ENCODE results near the gene DNAJC25.

The DNAJC25 gene

DNA sequence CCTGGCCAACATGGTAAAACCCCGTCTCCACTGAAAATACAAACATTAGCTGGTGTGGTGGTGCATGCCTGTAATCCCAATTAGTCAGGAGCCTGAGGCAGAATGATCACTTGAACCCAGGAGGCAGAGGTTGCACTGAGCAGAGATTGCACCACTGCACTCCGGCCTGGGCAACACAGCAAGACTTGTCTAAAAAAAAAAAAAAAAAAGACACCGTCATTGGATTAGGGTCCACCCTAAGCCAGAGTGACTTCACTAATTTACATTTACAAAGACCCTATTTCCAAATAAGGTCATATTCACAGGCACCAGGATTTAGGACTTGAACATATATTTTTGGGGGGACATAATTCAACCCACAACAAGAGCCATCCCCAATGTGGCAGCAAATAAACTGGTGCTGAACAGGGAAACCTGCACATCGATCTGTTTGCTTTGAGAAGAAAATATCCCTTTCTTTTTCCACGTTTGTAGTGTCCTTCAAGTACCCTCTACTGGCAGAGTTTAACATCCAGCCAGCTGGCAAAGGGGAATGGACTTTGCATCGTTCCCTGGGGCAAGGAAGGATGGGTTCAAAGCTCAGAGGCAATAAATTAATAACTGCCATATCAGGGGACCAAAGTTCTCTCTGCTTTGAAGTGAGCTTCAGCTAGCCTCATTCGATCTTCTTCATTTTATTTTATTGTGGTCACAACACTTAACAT lies 3.7 kb upstream of the DNAJC25 start:
- DNase-seq (ENCODE audit: low read depth in 2 of 2), result no peak

DNA sequence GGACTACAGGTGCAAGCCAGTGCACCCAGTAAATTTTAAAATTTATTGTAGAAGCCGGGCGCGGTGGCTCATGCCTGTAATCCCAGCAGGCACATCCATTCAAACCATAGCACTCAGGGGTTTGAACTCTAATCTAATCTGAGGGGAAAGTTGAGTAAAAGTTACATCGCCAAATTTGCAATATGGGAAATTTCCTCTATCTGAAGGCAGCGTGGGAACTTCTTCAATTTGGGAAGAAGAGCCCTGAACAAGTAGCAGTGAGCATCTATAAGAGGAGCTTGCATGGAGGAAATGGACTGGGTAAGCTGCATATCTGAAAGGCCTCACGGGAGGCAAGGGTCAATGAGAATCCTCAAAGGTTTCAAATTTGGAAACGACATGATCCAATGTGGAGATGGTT lies 2.7 kb upstream of the DNAJC25 start:
- DNase-seq (ENCODE audit: low read depth in 2 of 2), result no peak

DNA sequence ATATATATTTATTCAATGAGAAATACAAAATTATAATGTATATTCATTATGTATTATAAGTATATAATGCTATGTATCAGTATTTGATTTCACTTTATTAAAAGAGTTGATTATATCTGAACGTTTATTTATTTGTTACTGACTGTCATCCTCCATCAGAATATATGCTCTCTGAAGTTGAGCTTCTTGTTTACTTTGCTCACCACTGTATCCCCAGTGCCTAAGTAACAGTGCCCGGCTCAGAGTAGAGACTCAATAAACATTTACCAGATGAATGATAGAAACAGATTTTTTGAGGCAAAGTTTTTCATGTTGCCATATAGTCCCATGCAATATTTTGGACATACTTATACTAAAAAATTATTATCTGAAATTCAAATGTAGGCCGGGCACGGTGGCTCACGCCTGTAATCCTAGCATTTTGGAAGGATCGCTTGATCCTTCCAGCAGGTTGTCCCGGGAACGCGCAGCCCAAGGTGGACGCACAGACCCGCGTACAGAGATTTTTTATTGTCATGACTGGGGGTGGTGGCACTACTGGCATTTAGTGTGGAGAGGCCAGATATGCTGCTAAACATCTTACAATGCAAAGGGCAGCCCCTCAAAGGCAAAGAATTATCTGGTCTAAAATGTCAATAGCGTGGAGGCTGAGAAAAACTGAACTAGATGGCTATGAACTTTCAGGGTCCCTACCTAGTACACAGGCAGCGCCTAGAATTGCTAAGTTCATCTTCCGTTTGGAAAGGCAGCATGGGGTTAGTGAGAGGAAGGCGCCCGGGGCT lies 761 bp upstream of the DNAJC25 start:
- DNase-seq (ENCODE audit: low read depth in 2 of 2), result no peak

DNA sequence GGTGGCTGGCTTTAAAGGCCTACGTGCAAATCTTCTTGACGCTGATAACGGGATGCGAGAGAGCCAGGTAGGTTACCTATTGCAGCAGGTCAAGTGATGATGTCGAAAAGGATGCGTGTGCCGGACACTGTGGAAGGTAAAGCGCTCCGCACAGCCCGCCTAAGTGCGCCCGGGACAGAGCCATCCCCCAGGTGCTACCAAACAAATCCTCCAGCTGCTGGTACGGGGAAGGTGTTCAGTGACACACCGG lies 245 bp upstream of the DNAJC25 start:
- no peak for DNase-seq (ENCODE audit: low read depth in 2 of 2)

DNA sequence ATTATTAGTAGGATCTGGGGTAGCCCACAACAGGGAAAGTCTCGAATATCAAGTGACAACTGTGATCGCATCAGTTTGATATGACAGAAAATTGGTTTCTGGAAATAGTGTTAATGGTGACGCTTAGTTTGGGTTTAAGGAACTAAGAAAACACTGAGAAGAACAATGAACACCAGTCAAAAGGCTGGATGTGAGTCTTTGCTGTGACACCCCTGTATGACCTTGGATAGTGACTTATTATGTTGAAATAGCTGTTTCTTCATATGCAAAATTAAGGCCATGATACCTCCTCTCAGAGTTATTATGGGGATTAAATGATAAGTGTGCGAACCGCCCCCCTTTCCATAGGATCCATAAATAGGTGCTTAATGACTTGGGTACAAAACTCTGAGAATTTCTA lies 926 bp downstream of the DNAJC25 start:
- DNase-seq (ENCODE audit: low read depth in 2 of 2), result no peak

DNA sequence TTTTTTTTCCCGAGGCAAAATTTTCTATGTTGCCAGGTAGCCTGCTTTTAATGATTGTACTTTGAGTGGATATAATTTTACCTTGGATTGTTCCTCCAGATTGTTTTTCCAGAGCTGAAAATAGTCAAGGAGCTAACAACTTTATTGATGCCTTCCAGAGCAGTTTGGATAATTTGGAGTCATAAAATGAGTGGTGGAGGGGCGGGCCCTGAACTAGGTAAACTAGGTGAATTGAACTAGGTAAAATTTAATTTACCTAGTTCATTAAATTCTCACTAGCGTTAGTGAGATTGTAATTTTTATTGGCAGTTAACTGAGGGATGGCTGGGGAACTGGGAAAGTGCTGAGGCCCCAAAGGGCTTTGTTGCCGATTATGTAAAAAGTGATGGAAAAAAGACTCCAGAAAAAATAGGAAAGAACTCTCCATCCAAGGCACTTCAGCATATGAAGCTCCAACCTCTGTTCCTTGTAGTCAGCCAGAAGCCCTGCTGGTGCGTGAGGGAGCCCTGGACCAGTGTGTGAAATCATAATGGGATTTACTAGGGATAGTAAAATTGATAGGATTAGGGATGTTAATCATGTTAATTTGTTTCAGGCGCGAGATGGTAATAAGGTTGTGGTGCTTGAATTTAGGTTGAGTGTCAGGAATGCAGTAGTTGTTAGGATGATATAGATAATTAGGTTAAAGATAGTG lies 1.7 kb downstream of the DNAJC25 start:
- DNase-seq (ENCODE audit: low read depth in 2 of 2), result no peak

DNA sequence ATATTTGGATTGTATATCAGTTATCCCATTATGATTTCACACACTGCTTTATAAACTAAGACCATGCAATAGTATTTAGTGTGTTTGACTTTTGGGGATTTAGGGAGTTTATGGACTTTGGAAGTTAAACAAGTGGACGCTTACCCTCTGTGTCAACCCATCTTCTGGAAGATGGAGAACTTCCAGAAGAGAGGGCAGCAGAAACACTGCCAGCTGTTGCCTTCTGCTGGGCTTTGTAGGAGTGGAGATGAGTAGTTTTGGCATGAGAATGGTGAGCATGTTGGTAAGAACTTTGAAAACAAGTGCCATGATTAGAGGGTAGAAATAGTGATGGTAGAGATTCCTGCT lies 2.2 kb downstream of the DNAJC25 start:
- no peak for DNase-seq (ENCODE audit: low read depth in 2 of 2)

DNA sequence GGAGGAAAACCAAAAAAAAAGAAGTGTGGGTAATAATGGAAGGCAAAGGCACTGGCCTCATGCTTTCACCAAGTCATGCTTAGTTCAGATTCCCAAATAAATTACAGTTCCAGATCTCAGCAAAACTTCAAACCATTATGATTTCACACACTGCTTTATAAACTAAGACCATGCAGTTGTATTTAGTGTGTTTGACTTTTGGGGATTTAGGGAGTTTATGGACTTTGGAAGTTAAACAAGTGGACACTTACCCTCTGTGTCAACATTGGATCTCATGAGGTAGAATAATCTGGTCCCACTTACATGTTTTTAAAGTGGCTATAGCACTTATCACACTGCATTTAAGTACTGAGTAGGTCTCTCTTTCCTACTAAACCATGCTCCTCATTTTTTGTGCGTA lies 3.7 kb downstream of the DNAJC25 start:
- DNase-seq (ENCODE audit: low read depth in 2 of 2), result no peak

DNA sequence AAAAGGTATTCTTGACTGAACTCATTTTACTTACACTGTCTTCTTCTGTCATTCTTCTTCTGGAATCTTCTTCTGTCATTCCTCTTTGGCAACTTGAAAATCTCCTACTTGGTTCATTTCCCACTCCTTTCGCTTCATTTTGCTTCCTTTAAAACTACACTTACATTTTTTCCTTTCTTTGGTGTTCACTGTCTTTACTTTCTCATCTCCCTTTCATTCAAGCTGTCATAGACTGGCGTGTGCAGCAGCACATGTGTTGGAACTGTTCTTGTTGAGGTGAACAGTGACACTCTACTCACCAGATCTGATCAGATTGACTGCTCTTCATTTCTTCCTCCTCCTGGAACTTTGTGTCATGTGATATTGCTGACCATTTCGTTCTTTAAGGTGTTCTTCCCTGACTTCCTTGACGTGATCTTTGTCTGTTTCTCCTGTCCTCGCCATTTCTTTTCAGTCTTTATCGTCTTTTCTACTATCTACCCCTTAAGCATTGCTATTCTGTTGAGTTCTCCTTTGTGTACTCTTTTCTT lies 6.4 kb downstream of the DNAJC25 start:
- no peak for DNase-seq (ENCODE audit: low read depth in 2 of 2)

DNA sequence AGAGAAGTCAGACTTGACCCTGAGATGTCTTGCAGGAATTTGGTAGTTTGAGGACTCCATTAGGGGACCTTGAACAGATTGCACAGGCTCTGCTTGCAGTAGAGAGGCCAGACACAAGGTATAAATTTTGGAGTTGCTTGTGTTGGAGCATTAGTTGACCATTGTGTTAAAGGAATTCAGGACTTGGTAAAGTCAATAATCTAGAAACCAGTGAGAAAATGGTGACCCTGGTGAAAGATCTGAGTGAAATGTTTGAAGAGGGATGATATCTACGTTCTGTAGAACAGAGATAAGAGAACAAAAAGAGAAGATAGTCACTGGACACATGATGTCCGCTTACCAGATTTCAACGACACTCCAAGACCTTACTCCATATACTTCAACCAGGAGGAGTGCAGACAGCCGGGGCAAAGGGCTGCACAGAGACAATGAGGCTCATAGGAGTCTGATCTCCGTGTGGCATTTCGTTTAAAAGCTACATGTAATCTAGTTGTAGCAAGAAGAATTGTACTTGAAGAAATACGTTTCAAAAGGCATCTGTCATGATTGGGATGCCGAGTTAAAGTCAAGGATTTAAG lies 13.2 kb downstream of the DNAJC25 start:
- DNase-seq (ENCODE audit: low read depth in 2 of 2), result no peak

DNA sequence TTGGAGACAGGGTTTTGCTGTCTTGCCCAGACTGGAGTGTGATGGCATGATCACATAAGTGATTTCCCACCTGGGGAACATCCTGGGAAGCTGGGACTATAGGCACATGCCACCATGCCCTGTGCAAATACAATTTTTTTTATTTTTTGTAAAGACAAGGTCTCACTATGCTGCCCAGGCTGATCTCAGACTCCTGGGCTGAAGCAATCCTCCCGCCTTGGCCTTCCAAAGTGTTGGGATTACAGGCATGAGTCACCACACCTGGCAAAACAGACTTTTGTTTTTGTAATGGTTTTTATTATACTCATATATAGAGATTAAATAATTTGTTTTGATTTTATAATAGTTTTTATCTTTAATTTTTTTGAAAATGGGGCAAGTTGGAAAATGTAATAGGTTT lies 14.7 kb downstream of the DNAJC25 start:
- no peak for DNase-seq (ENCODE audit: low read depth in 2 of 2)

DNA sequence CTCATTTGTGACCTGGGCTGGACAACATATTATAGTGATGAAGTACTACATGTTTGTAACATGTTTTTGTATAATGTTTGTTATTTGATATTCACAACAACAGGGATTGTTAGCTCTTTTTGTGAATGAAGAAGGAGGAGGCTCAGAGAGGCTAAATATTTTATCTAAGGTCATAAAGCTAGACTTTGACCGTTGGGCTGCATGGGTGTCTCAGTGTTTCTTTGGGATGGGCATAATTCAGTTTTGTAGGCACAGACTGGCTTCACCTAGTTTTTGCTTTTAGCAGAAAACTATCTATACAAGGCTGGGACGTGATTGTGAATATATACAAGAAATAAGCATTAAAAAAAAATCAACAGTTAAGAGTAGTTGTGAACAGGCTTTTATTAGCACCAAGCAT lies 15.3 kb downstream of the DNAJC25 start:
- no peak for DNase-seq (ENCODE audit: low read depth in 2 of 2)

DNA sequence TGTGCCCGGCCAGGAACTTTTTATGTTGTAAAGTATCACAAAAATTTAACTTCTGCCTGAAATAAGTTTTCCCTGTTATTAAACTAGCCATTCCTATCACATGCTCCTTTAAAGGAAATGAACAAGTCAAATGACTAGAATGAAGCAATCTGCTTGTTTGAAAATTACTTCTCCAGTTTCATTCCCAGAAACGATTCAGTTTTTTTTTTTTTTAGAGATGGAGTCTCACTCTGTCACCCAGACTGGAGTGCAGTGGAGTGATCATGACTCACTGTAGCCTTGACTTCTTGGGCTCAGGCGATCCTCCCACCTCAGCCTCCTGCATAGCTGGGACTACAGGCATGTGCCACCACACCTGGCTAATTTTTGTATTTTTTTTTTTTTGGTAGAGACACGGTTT lies 16.9 kb downstream of the DNAJC25 start:
- DNase-seq (ENCODE audit: low read depth in 2 of 2), result no peak

DNA sequence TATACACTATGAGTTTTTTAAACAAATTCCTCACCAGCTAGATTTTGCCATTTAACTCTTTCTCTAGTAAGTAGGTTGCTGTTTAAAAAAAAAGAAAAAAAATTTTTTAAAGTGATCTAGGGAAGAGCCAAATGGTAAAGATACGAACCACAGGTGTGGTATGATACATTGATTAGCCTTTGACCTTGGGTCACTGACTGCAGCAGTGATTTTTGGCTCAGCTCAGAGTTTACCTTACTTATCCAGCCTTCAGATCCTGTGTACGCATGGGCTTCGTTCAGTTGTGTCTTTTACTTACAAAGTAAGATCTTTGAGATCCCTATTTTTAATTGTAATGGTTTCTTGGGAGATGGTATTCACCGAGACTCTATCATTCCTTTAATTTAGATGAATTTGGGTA lies 17.9 kb downstream of the DNAJC25 start:
- DNase-seq (ENCODE audit: low read depth in 2 of 2), result no peak

DNA sequence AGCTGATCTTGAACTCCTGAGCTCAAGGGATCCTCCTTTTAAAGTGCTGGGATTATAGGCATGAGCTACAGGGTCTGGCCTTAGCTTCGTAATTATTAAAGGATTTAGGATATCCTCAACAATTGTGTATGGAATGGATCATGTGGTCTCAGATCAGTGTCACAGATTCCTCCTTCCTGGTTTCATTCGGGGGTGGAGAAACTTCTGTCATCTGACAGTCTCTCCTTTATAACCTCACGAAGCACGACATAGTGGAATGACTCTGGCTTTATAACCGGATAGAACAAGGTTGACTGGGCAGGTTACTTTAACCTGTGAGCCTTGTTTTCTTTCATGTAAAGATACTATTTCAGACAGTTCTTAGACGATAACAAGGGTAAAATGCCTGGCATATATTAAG lies 25.9 kb downstream of the DNAJC25 start:
- no peak for DNase-seq (ENCODE audit: low read depth in 2 of 2)

DNA sequence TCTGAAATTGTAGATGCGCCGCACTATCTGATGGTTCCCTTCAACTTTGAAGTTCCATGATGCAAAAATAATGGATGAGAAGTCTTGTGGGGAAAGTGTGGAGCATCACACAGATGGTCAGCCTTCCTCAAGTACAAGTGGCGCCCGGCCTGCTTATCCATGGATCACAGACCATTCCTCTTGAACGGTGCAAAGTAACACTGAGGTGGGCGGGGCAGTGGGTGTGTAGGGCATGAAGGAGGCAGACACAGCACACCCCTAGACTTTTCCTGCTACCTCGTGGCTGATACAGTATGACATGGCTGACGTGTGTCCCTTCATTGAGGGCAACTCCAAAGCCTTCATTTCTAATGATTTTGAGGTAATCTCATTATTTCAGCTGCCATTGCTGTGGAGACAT lies 27.8 kb downstream of the DNAJC25 start:
- DNase-seq (ENCODE audit: low read depth in 2 of 2), result no peak

DNA sequence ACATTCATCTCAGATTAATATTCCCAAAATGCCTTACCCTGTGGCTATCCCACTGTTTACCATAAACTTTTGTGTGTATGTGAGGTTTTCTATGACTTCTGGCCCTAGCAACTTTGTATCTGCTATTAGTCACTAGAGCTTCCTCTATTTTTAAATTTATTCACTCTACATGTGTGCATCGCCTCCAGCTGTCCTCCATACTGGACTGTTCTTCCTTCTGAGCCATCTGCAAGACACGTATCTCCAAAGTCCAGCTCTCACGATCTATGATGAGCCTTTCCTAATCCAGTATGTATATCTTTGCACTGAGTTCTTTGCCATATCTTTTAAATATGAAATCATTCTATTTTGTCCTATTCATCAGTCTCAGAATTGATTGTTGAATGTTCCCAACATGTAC lies 28.6 kb downstream of the DNAJC25 start:
- no peak for DNase-seq (ENCODE audit: low read depth in 2 of 2)

DNA sequence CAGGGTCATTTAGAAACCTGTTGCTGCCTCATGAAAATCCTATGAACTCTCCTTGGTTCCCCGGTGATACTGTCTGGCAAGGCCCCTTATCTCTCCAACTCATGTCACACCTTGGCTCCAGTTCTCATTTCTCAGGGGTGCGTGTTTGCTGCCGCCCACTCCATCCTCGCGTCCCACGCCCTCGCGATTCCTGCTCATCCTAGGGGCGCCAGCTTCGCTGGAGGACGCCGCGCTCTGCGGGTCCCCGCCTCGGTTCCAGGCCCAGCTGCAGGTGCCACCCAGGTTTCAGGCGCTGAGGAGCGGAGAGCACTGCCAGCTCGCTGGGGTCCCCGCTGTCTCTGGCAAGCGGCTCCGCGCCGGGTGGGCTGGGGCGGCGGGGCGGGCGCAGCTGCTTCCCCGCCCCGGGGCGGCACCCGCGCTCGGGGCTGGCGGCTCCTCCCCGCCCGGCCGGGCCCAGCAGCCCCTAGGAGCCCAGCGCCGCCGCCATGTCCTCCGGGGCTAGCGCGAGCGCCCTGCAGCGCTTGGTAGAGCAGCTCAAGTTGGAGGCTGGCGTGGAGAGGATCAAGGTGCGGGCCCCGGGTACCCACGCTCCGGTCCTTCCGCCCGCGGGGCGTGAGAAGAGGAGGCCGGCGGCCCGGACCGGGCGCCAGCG lies 30.1 kb downstream of the DNAJC25 start, which contains the start of gene GNG10:
Gene GNG10, plus strand, starts transcription at position 456 of the 652 bp plus-strand sequence. Its CDS starts 30 bp downstream, at position 486.
- DNase-seq (ENCODE audit: low read depth in 2 of 2), result peak; percentile 45 to 47

DNA sequence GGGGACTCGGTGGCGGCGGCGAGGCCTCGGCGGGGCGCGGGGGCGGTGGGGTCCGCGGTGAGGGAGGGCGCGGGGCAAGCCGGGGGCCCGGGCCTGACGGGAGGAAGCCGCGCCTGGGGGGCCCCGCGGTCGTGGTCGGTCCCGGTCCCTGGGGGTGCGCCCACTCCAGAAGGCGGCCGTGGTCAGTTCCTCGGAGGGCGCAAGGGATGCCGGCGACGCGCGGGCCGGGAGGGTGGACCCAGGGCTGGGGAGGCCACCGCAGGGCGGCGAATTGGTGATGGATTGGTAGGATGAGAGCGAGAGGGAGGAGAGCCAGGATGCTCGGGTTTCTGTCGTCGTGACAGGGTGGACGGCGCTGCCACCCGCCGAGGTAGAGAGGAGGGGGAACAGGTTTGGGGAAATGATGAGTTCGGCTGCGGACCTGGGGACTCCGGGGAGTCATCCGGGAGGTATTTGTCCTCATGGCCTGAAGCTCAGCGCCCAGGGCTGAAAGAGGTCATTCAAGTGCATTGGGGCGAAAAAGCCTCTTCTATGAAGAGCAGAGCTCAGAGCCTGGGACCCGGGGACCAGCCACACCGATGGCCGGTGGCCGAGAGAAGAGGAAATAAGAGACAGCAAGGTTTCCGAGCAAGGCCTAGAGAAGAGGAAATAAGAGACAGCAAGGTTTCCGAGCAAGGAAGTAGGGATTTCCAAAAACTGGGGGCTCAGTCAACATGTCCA lies 30.8 kb downstream of the DNAJC25 start:
- DNase-seq (ENCODE audit: low read depth in 2 of 2), result no peak

DNA sequence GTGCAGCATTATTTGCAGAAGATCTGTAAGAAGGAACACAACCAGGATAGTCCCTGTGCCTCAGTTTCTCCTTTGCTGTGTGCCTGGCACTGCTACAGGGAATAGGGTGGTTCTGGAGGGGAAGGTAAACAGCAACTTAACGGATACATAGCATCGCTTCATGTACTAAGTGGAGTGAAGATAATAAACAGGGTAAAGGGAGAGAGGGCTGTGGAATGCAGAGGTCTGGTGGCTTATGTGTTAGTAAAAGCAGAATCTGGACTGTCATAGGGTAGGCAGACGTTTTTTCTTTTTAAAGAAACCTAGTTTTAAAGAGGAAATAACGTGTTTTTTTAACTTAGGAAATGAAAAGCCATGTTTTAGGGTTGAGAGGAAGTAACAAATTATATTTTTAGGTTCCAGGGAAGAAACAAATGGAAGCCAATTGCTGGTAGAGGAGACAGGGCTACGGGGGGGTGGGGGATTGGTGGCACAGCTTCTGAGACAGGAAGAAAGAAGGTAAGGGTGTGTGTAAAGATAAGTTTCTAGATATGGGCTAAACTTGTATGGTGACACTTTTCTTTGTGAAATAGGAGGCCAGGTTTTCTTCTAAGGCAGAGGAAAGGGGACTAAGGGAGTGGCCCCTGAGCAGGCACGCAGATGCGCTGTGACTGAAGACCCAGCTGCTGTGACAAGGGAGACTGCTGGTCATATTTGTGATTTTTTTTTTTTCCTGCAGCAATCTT lies 31.6 kb downstream of the DNAJC25 start:
- no peak for DNase-seq (ENCODE audit: low read depth in 2 of 2)
